NCI-H1694 treated with DMSO at 0.1 percent for 48 hours (cell line): ENCODE data around the gene RAX2.
"Not testable (repeated sequence)": the region's sequence is repeated elsewhere in the genome, so short reads cannot be mapped to it uniquely, and the experiment has no call there.

ENCODE experiments used
- DNase-seq: peaks from one replicate; lab custom pipeline; 2025; lab: John Stamatoyannopoulos, UW

Gene RAX2

GRCh38 chr19:3778104-3778867, 6.3 kb upstream of the RAX2 start:
- DNase-seq: no peak

GRCh38 chr19:3776479-3777040, 4.5 kb upstream of the RAX2 start:
- DNase-seq: no peak

- no peak for DNase-seq
Measured at GRCh38 chr19:3775831-3776230, 3.8 kb upstream of the RAX2 start.

- no peak for DNase-seq
Measured at GRCh38 chr19:3775374-3775711, 3.3 kb upstream of the RAX2 start.

- no peak for DNase-seq
Measured at GRCh38 chr19:3774621-3775373, 2.8 kb upstream of the RAX2 start.

GRCh38 chr19:3773814-3774515, 1.9 kb upstream of the RAX2 start:
- DNase-seq: no peak

GRCh38 chr19:3771000-3771905, 775 bp downstream of the RAX2 start:
- no peak for DNase-seq

- DNase-seq: no peak
Measured at GRCh38 chr19:3770136-3770999, 1.7 kb downstream of the RAX2 start.

- no peak for DNase-seq
Measured at GRCh38 chr19:3769494-3769893, 2.5 kb downstream of the RAX2 start.

- no peak for DNase-seq
Measured at GRCh38 chr19:3768748-3769099, 3.3 kb downstream of the RAX2 start.

- no peak for DNase-seq
Measured at GRCh38 chr19:3768015-3768747, 3.8 kb downstream of the RAX2 start.

- no peak for DNase-seq
Measured at GRCh38 chr19:3767050-3767449, 5.0 kb downstream of the RAX2 start.

GRCh38 chr19:3766520-3766919, 5.5 kb downstream of the RAX2 start:
- DNase-seq: no peak

- not testable (repeated sequence) for DNase-seq
Measured at GRCh38 chr19:3765757-3766156, 6.3 kb downstream of the RAX2 start.

GRCh38 chr19:3765121-3765520, 6.9 kb downstream of the RAX2 start:
- no peak for DNase-seq

- DNase-seq: peak; percentile 96
Measured at GRCh38 chr19:3762501-3763459, 9.2 kb downstream of the RAX2 start, which contains the start of gene MRPL54. MRPL54 (plus strand) TSS chr19:3762682; CDS start chr19:3762701, 19 bp downstream.

GRCh38 chr19:3762130-3762473, 9.9 kb downstream of the RAX2 start:
- no peak for DNase-seq

- peak; percentile 68 for DNase-seq
Measured at GRCh38 chr19:3761382-3762129, 10.5 kb downstream of the RAX2 start, which contains the start of gene APBA3. APBA3 (minus strand) TSS chr19:3761692; CDS start chr19:3760264, 1,428 bp downstream.
